SU-DHL-6 (cell line): ENCODE results near the gene FAM72D.
"Not testable (repeated sequence)": the region's sequence is repeated elsewhere in the genome, so short reads cannot be mapped to it uniquely, and the experiment has no call there.

Experiments used
- CTCF ChIP-seq: fragments of 200-600 bp; sonication (generic); IDR thresholded peaks from one replicate; pipeline ENCODE4 v1.5.1; 2017; ENCODE audit warnings: antibody characterized with exemption, mild to moderate bottlenecking, low read length, moderate library complexity; ENCODE audit not compliant: insufficient read depth, poor library complexity, severe bottlenecking
- EZH2phosphoT487 ChIP-seq: fragments of 200-600 bp; sonication (generic), shearing (Covaris generic); conservative IDR thresholded peaks from 2 replicates; pipeline ENCODE4 v1.6.1; 2018; ENCODE audit warnings: mild to moderate bottlenecking, antibody characterized with exemption, low read length, moderate library complexity, mixed read lengths

GRCh38 chr1:145066486-145066885 is 29.3 kb upstream of the FAM72D start:
- not testable (repeated sequence) for TF ChIP-seq CTCF, EZH2phosphoT487
